Measurements from ENCODE around the gene APOOL.

DNA sequence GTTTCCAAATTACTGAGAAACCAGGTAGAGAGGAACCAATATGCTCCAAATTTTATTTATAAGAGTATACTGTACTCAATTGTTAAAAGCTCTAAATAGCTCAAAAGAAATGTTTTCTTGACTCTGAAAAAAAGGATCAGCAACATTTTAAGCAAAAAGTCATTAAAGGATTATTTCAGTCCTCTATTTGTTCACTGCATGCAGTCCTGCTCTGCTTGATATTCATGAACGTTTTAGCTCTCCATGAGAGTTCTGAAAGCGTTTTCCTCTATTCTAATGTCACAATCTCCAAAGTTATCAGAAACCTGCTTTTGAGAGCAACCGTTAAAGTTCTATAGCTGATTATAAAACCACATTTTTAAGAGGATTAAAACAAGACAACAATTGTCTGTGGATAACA is 110.5 kb downstream of the APOOL start:
- TF ChIP-seq, protein P1, sequence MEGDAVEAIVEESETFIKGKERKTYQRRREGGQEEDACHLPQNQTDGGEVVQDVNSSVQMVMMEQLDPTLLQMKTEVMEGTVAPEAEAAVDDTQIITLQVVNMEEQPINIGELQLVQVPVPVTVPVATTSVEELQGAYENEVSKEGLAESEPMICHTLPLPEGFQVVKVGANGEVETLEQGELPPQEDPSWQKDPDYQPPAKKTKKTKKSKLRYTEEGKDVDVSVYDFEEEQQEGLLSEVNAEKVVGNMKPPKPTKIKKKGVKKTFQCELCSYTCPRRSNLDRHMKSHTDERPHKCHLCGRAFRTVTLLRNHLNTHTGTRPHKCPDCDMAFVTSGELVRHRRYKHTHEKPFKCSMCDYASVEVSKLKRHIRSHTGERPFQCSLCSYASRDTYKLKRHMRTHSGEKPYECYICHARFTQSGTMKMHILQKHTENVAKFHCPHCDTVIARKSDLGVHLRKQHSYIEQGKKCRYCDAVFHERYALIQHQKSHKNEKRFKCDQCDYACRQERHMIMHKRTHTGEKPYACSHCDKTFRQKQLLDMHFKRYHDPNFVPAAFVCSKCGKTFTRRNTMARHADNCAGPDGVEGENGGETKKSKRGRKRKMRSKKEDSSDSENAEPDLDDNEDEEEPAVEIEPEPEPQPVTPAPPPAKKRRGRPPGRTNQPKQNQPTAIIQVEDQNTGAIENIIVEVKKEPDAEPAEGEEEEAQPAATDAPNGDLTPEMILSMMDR (optimal IDR thresholded peaks at IDR 0.05 in 1 of 3, IDR thresholded peaks at IDR 0.05 in 1 of 3, conservative IDR thresholded peaks at IDR 0.05 in 1 of 3; ENCODE audit: extremely low read depth in 1 of 3, insufficient read depth in 2 of 3, low read length in 3 of 3): no peak
- TF ChIP-seq EZH2 (IDR thresholded peaks at IDR 0.05; ENCODE audit: low read length): no peak

Measured in keratinocyte (primary cell).